GM13977 (cell line): ENCODE measurements around the gene S100A3.

Source experiments
- DNase-seq: peaks from one replicate; pipeline ENCODE4 v3.0.0; 2012; ENCODE audit warnings: low spot score
- CTCF ChIP-seq: IDR thresholded peaks from 2 replicates; pipeline ENCODE4 v1.5.1; 2012; ENCODE audit warnings: mild to moderate bottlenecking, control low read depth; ENCODE audit not compliant: insufficient read depth; ENCODE audit errors: extremely low read depth, missing control alignments
- in situ Hi-C: fragments of 300-500 bp; cut with MboI; formaldehyde crosslinking; loops from one replicate; pipeline ENCODE4 v1.12.0; 2022; ENCODE audit warnings: low sequenced_read_pairs, low pct_unique_long_range_greater_than_20kb, mixed read lengths, inconsistent platforms; ENCODE audit not compliant: unreplicated experiment

Gene S100A3

GRCh38 chr1:153543736-153544135 is 5.3 kb downstream of the S100A3 start:
- in situ Hi-C loops = no loop called here
- no peak for TF ChIP-seq CTCF
- DNase-seq = no peak

- DNase-seq = no peak
- no peak for TF ChIP-seq CTCF
- in situ Hi-C loops = no loop called here
Measured at GRCh38 chr1:153542956-153543711, 5.9 kb downstream of the S100A3 start.

DNA sequence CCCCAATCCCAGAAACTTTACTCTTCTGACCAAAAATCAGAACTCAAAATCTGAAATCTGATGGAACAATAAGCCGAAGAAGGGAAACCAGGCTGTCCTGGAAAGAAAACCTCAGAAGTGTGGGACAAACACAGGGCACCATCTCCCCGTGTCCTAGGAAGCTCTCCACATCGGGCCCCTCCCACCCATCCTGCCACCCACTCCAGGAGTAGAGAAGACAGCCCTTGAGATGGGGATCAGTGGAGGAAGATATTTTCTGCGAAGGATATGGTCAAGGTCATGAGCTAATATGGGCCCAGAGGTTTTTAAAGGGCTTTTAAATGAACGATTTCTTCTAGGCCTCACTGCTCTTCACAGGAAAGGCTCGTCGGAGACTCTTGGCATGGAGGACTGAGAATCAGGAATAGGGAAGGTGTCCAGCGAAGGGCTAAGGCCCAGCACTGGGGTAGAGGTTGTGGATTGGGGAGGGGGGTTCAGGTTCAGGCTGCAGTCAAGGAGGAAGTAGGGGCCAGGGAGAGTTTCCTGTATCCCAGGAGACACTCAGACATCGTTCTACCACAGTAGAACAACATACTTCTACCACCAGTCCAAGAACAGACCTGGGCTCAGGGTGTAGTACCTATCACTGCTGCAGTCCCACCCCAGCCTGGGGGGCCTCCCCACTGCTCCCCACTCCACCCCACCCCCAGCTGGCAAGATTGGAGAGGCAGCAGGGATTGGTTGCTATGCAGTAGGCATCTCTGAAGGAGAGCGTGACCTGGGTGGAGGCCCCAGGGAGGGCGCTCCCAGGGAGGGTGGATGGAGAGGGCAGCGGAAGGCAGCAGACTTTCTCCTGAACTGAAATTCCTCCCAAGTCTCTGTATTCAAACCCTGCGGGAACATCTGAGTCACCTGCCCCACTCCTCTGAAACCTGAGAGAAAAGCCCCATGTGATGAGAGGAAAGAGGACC is 7.1 kb downstream of the S100A3 start:
- DNase-seq = no peak
- in situ Hi-C loops = no loop called here
- no peak for TF ChIP-seq CTCF

DNA sequence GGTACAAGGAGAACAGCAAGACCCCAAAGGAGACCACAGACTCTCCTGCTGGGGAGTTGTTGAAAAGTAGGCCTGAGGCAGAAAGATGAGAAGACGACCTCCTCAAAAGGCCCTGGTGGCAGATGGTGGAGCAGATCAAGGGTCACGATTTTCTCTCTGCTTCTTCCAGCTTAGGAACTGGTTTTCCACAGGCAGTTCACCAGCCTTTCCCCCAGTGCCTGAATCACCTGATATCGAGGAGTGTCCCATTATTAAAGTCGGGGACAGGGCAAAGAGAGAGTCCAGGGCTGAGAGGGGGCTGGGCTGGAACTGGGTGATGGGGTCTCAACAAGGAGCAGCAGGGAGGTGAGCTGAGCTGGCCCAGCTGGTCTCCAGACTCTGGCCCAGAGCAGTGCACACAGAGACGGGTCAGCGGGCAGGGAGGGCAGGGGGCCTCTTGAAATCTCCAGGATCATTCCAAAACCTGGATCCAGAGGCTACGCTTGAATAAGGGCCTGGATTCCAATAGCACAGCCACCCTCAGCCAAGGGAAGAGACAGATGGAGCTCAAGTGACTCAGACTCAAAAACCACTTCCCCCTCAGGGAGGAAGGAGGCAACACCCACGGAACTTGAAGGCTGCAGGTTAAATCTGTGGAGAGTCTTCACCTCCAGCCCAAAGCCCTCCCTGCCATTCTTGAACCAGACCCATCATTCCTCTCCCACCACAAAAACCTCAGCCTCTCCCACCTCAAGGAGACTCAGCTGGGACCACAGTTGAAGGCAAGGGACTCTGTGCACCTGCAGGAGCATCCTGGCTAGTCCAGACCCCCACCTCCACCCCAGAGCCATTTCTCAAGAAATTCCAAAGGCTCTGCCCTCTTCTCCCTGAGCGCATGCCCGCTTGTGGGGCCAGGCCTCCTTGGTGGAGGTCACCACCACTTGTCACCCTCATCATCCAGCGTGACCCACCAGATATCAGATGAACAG is 8.4 kb downstream of the S100A3 start, which contains the start of gene S100A5:
Gene S100A5 (minus strand): TSS at position 541 of the 968 bp plus-strand sequence. CDS start 743 bp downstream, outside the sequence.
- no peak for DNase-seq
- in situ Hi-C loops = no loop called here
- no peak for TF ChIP-seq CTCF

- TF ChIP-seq CTCF = no peak
Measured at GRCh38 chr1:153539395-153540093, 9.5 kb downstream of the S100A3 start.

More at GRCh38 chr1:153539395-153540093, 9.5 kb downstream of the S100A3 start:
- no peak for DNase-seq
- in situ Hi-C loops = no loop called here
